Thyroid gland (tissue), 4 donors: Measurements from ENCODE around the gene KCNQ2.

Source experiments
- CTCF ChIP-seq, 6 experiments: fragments of 200-600 bp in 3 of 6; fragments of 450-650 bp in 3 of 6; sonication (generic) in 3 of 6; IDR thresholded peaks; one replicate each; pipeline ENCODE4 v1.5.1; 2016 to 2019; ENCODE audit warnings: antibody characterized with exemption in 6 of 6, mild to moderate bottlenecking in 2 of 6, inconsistent platforms in 1 of 6, moderate library complexity in 1 of 6
- POLR2A ChIP-seq, 2 donors: fragments of 450-650 bp; IDR thresholded peaks; one replicate each; pipeline ENCODE4 v1.6.1; 2017; ENCODE audit warnings: antibody characterized with exemption in 2 of 2, mild to moderate bottlenecking in 2 of 2, moderate library complexity in 1 of 2

GRCh38 chr20:63383556-63383955, 88.9 kb downstream of the KCNQ2 start:
- TF ChIP-seq CTCF (IDR thresholded peaks at IDR 0.05) (no peak), POLR2A (IDR thresholded peaks at IDR 0.05) (no peak)
